Measurements from ENCODE around the gene RPS19BP1. TPM values are rescaled to one million over a fixed set of nuclear protein-coding genes. Genes with fewer than 3 reads are reported as not detected.
A peak's percentile ranks its signal among the peaks of the same experiment; 100 is the strongest.

Gene RPS19BP1
- total RNA-seq, 1 experiment from 2014 or later: 210 TPM

DNA sequence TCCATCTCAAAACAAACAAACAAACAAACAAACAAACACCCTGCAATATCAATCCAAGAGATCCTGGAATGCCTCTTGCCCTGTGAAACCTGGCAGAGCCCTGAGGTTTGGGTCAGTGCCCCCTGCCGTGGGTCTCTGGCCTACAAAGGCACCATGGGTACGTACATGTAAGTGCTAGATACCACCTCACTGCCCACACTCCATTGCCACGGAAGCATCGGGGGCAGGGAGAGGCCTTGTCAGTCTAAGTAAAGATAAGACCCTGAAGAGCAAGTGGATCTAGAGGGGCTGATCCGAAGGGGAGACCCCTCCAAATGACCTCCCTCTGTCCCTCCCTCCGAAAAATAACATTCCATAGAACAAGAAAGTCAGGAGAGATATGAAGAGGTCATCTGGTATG, 32.4 kb downstream of the RPS19BP1 start:
- peaks cover 4% of the 10 kb centered on the region for H3K36me3 ChIP-seq (replicated peaks; ENCODE audit: control insufficient read depth, insufficient read depth, low read length)
- H3K4me3 ChIP-seq (ENCODE audit: insufficient read depth, low read depth, low read length): no peak overlapping the region
- peaks cover 5% of the 10 kb centered on the region; the same call in 1 of the 2 replicates for H3K27me3 ChIP-seq (ENCODE audit: control insufficient read depth, insufficient read depth, low read length)
- DNase-seq: no peak

GRCh38 chr22:39498802-39499201, 33.7 kb downstream of the RPS19BP1 start:
- H3K4me3 ChIP-seq (ENCODE audit: insufficient read depth, low read depth, low read length): no peak overlapping the region

DNA sequence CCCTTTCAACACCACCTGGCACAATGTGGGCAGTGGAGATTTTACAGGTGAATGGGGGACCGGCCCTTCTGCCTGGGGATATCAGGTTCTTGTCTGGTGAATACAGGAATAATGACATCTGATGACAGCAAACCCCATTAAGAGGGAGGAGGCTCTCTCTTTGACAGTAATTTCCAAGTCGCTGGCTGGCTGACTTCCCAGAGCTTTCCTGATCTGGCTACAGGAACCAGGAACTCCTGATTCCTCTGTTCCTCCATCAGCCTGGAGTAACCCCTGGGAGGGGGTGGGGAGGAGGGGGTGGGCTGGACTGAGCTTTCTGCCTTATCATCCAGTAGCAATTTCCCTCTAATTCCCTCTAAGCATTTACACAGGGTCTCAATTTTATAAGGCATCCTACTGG, 34.2 kb downstream of the RPS19BP1 start:
- DNase-seq: no peak
- no peaks in the 10 kb centered on the region for H3K36me3 ChIP-seq (replicated peaks; ENCODE audit: control insufficient read depth, insufficient read depth, low read length)
- no peak overlapping the region for H3K4me3 ChIP-seq (ENCODE audit: insufficient read depth, low read depth, low read length)
- H3K27me3 ChIP-seq (ENCODE audit: control insufficient read depth, insufficient read depth, low read length): peaks cover 5% of the 10 kb centered on the region; the same call in 1 of the 2 replicates

More at GRCh38 chr22:39498802-39499201, 33.7 kb downstream of the RPS19BP1 start:
- H3K27me3 ChIP-seq (ENCODE audit: control insufficient read depth, insufficient read depth, low read length): peaks cover 5% of the 10 kb centered on the region; the same call in 1 of the 2 replicates
- no peak for DNase-seq
- H3K36me3 ChIP-seq (replicated peaks; ENCODE audit: control insufficient read depth, insufficient read depth, low read length): no peaks in the 10 kb centered on the region

DNA sequence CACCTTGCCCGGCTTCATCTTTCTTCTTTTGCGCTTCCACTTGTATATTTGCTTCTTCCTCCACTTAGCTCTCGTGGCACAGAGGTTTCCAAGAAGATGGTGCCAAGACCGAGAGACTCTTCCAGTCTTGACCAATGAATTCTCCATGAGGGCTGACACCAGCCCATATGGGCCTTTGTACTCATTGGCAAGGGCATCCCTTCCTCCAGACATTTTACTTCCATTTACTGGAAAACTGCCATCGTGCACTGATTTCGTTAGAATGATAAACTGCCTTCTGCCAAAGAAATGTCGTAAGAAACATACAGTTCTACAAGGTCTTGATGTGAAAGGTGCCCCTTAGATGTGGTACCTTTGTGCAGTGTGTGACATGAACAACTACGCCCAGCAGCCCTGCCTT, 35.1 kb downstream of the RPS19BP1 start:
- DNase-seq: no peak
- no peaks in the 10 kb centered on the region for H3K36me3 ChIP-seq (replicated peaks; ENCODE audit: control insufficient read depth, insufficient read depth, low read length)
- H3K4me3 ChIP-seq (ENCODE audit: insufficient read depth, low read depth, low read length): no peak overlapping the region
- H3K27me3 ChIP-seq (ENCODE audit: control insufficient read depth, insufficient read depth, low read length): peaks cover 5% of the 10 kb centered on the region; the same call in 1 of the 2 replicates

GRCh38 chr22:39496131-39496838, 36.3 kb downstream of the RPS19BP1 start:
- Histone ChIP-seq H3K4me3 (ENCODE audit: insufficient read depth, low read depth, low read length) (no peak overlapping the region), H3K36me3 (replicated peaks; ENCODE audit: control insufficient read depth, insufficient read depth, low read length) (no peaks in the 10 kb centered on the region), H3K27me3 (ENCODE audit: control insufficient read depth, insufficient read depth, low read length) (peaks cover 5% of the 10 kb centered on the region; the same call in 1 of the 2 replicates)
- DNase-seq: peak; percentile 71

GRCh38 chr22:39494471-39495120, 38.0 kb downstream of the RPS19BP1 start:
- Histone ChIP-seq H3K27me3 (ENCODE audit: control insufficient read depth, insufficient read depth, low read length) (peaks cover 3% of the 10 kb centered on the region; the same call in 1 of the 2 replicates), H3K4me3 (ENCODE audit: insufficient read depth, low read depth, low read length) (no peak overlapping the region), H3K36me3 (replicated peaks; ENCODE audit: control insufficient read depth, insufficient read depth, low read length) (no peaks in the 10 kb centered on the region)
- no peak for DNase-seq

GRCh38 chr22:39493759-39494158, 38.8 kb downstream of the RPS19BP1 start:
- Histone ChIP-seq H3K27me3 (ENCODE audit: control insufficient read depth, insufficient read depth, low read length) (peaks cover 2% of the 10 kb centered on the region; the same call in 1 of the 2 replicates), H3K4me3 (ENCODE audit: insufficient read depth, low read depth, low read length) (no peak overlapping the region), H3K36me3 (replicated peaks; ENCODE audit: control insufficient read depth, insufficient read depth, low read length) (no peaks in the 10 kb centered on the region)
- no peak for DNase-seq

DNA sequence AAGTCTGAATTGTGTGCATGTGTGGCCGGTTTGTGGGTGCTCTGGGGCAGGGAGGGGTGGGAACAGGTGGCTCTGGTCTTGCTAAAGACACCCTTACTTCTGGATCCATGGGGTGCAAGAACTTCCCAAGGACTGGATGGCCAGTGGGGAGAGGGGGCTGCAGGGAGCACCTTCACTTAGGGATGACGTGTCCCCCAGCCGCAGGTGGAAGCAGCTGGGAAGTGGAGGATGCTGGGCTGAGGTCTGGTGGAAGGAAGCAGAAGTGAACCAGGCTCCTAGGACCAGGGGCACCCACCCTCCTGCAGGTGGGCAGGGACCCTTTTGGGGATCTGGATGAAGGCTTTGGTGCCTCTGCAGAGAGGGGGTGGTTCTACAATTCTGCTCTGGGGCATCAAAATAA, 40.4 kb downstream of the RPS19BP1 start:
- Histone ChIP-seq H3K36me3 (replicated peaks; ENCODE audit: control insufficient read depth, insufficient read depth, low read length) (no peaks in the 10 kb centered on the region), H3K27me3 (ENCODE audit: control insufficient read depth, insufficient read depth, low read length) (no peaks in the 10 kb centered on the region), H3K4me3 (ENCODE audit: insufficient read depth, low read depth, low read length) (no peak overlapping the region)
- DNase-seq: no peak

- H3K27me3 ChIP-seq (ENCODE audit: control insufficient read depth, insufficient read depth, low read length): no peaks in the 10 kb centered on the region
- no peak for DNase-seq
- no peaks in the 10 kb centered on the region for H3K36me3 ChIP-seq (replicated peaks; ENCODE audit: control insufficient read depth, insufficient read depth, low read length)
- no peak overlapping the region for H3K4me3 ChIP-seq (ENCODE audit: insufficient read depth, low read depth, low read length)
Observed at GRCh38 chr22:39491696-39492095, 40.9 kb downstream of the RPS19BP1 start.

GRCh38 chr22:39490966-39491680, 41.4 kb downstream of the RPS19BP1 start:
- DNase-seq: peak; percentile 44
- H3K27me3 ChIP-seq (ENCODE audit: control insufficient read depth, insufficient read depth, low read length): no peaks in the 10 kb centered on the region
- no peak overlapping the region for H3K4me3 ChIP-seq (ENCODE audit: insufficient read depth, low read depth, low read length)
- no peaks in the 10 kb centered on the region for H3K36me3 ChIP-seq (replicated peaks; ENCODE audit: control insufficient read depth, insufficient read depth, low read length)

GRCh38 chr22:39490135-39490798, 42.3 kb downstream of the RPS19BP1 start:
- no peaks in the 10 kb centered on the region for H3K27me3 ChIP-seq (ENCODE audit: control insufficient read depth, insufficient read depth, low read length)
- peak; percentile 97 for DNase-seq
- no peaks in the 10 kb centered on the region for H3K36me3 ChIP-seq (replicated peaks; ENCODE audit: control insufficient read depth, insufficient read depth, low read length)
- H3K4me3 ChIP-seq (ENCODE audit: insufficient read depth, low read depth, low read length): no peak overlapping the region

- H3K36me3 ChIP-seq (replicated peaks; ENCODE audit: control insufficient read depth, insufficient read depth, low read length): no peaks in the 10 kb centered on the region
- no peak overlapping the region for H3K4me3 ChIP-seq (ENCODE audit: insufficient read depth, low read depth, low read length)
- DNase-seq: peak; percentile 48
- no peaks in the 10 kb centered on the region for H3K27me3 ChIP-seq (ENCODE audit: control insufficient read depth, insufficient read depth, low read length)
Observed at GRCh38 chr22:39489094-39490068, 43.2 kb downstream of the RPS19BP1 start.

DNA sequence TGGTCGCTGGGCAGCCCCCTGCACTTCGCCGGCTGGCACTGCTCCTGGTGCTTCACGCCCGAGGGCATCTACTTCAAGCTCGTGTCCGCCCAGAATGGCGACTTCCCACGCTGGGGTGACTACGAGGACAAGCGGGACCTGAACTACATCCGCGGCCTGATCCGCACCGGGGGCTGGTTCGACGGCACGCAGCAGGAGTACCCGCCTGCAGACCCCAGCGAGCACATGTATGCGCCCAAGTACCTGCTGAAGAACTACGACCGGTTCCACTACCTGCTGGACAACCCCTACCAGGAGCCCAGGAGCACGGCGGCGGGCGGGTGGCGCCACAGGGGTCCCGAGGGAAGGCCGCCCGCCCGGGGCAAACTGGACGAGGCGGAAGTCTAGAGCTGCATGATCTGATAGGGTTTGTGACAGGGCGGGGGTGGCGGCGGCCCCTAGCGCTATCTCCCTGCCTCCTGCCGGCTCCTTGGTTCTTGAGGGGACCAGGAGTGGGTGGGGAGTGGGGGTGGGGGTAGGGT, 43.9 kb downstream of the RPS19BP1 start:
- DNase-seq: peak; percentile 65
- no peaks in the 10 kb centered on the region for H3K27me3 ChIP-seq (ENCODE audit: control insufficient read depth, insufficient read depth, low read length)
- H3K36me3 ChIP-seq (replicated peaks; ENCODE audit: control insufficient read depth, insufficient read depth, low read length): no peaks in the 10 kb centered on the region
- H3K4me3 ChIP-seq (ENCODE audit: insufficient read depth, low read depth, low read length): no peak overlapping the region

All from H7 (cell line).